ENCODE results near the gene IGFBPL1. TPM values are rescaled to one million over a fixed set of nuclear protein-coding genes. Genes with fewer than 3 reads are reported as not detected.

IGFBPL1 gene
- total and polyA plus RNA-seq, 8 donors = 0.12 to 2.2 (median 0.72) TPM

DNA sequence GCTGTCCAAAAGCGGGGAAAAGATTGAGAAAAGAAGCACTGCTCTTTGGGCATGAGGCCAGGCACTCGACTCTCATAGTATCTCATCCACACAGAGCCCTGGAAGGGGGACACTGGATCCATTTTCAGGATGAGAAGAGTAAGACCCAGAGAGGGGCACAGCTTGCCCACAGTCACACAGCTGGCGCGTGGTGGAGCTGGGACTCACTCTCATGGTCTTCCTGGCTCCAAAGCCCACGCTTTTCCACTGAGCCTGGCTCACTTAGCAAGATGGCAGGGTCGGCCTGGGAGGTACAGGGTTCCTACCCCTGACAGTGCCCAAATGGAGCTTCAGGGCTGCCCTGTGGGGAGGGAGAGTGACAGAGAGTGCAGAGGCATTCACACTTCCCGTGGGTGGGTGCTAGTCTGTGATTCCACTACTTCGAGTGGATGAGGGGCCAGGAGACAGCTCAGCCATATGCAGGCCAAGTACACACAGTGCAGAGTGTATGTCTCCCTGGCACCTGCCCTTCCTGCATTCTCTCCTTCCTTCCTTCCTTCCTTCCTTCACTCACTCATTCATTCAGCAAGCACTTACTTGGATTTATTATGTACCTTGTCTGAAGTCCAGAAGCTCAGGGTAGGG is 18.3 kb upstream of the IGFBPL1 start:
- H3K4me1 ChIP-seq = peaks cover 0 to 6% (median 5%) of the 10 kb centered on the region in 3 donors
- 63 to 78% methylated on average over 8 of the region's 8 CpGs for WGBS, 2 donors
- intact Hi-C loops (cut with DNase I) = no loop called here
- DNase-seq (no peak), FAIRE-seq (no peak), ATAC-seq (peak; percentile 8 to 38 (median 17))
- no peak overlapping the region for H3K4me3 ChIP-seq
- no peaks in the 10 kb centered on the region for H3K27me3 ChIP-seq
- H3K36me3 ChIP-seq = no peaks in the 10 kb centered on the region
- TF ChIP-seq, protein P1, sequence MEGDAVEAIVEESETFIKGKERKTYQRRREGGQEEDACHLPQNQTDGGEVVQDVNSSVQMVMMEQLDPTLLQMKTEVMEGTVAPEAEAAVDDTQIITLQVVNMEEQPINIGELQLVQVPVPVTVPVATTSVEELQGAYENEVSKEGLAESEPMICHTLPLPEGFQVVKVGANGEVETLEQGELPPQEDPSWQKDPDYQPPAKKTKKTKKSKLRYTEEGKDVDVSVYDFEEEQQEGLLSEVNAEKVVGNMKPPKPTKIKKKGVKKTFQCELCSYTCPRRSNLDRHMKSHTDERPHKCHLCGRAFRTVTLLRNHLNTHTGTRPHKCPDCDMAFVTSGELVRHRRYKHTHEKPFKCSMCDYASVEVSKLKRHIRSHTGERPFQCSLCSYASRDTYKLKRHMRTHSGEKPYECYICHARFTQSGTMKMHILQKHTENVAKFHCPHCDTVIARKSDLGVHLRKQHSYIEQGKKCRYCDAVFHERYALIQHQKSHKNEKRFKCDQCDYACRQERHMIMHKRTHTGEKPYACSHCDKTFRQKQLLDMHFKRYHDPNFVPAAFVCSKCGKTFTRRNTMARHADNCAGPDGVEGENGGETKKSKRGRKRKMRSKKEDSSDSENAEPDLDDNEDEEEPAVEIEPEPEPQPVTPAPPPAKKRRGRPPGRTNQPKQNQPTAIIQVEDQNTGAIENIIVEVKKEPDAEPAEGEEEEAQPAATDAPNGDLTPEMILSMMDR (IDR thresholded peaks at IDR 0.05) = no peak
- H3K9me3 ChIP-seq = no peaks in the 10 kb centered on the region
- no peak overlapping the region for H3K27ac ChIP-seq

DNA sequence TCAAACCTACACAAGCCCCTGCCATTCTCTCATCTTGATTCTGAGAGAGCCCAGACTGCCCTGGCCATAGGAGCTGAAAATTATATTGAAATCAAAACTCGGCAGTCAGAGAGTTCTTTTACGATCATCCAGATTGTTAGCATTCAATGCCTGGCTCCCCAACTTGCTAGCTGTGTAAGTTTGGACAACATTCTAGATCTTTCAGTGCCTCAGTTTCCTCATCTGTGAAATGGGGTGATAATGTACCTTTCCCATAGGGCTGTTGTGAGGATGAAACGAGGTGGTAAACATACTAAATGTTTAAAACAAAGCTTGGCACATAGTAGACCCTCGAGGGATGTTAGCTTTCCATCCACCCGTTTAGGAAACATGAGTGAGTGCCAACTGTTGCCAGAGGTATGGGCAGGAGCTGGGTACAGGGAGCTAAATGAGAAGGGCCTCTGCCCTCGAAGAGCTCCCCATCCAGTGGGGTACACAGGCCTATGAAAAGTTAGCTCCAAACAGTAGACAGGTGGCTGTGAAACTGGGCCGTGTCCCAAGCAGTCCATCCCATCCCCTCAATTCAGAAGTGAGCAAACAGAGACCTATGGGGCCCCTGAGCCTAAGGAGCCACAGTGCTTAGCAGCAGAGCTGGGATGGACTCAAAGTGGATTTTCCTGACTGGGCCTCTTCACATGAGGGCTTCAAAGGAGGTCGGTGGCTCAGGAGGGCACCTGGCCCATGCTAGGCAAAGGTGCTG is 17.3 kb upstream of the IGFBPL1 start:
- H3K27me3 ChIP-seq = no peaks in the 10 kb centered on the region
- intact Hi-C loops (cut with DNase I) = no loop called here
- TF ChIP-seq, protein P1 (IDR thresholded peaks at IDR 0.05) = no peak
- WGBS, 2 donors = 78 to 86% methylated on average over 8 of the region's 8 CpGs
- no peaks in the 10 kb centered on the region for H3K36me3 ChIP-seq
- peaks cover 0 to 13% (median 6%) of the 10 kb centered on the region in 3 donors for H3K4me1 ChIP-seq
- no peak overlapping the region for H3K27ac ChIP-seq
- FAIRE-seq (no peak), ATAC-seq (no peak), DNase-seq (no peak)
- no peaks in the 10 kb centered on the region for H3K9me3 ChIP-seq
- no peak overlapping the region for H3K4me3 ChIP-seq

DNA sequence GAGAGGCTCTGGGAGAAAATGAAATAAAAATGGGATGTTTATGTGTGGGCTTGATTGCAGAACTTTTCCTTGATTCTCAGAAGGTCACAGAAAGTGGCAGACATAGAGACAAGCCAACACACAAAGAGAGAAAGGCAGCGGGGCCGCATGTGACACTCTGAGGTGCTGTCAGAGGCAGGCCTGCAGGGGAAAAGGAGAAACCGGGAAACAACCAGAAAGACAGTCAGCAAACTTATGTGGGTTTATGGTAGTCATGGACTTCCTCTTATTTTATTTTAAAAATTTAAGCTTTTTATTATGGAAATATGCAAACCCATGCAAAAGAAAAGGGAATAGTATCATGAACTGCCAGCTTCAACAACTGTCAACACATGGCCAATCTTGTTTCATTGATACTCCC is 16.3 kb upstream of the IGFBPL1 start:
- Histone ChIP-seq H3K27me3 (no peaks in the 10 kb centered on the region), H3K4me1 (peaks cover 0 to 13% (median 6%) of the 10 kb centered on the region in 3 donors), H3K27ac (no peak overlapping the region), H3K4me3 (no peak overlapping the region), H3K9me3 (no peaks in the 10 kb centered on the region), H3K36me3 (no peaks in the 10 kb centered on the region)
- TF ChIP-seq, protein P1 (IDR thresholded peaks at IDR 0.05) = no peak
- whole genome bisulfite sequencing, 2 donors = 82 to 95% methylated on average over 3 of the region's 3 CpGs
- no peak for DNase-seq
- ATAC-seq = no peak
- intact Hi-C loops (cut with DNase I) = no loop called here
- no peak for FAIRE-seq

DNA sequence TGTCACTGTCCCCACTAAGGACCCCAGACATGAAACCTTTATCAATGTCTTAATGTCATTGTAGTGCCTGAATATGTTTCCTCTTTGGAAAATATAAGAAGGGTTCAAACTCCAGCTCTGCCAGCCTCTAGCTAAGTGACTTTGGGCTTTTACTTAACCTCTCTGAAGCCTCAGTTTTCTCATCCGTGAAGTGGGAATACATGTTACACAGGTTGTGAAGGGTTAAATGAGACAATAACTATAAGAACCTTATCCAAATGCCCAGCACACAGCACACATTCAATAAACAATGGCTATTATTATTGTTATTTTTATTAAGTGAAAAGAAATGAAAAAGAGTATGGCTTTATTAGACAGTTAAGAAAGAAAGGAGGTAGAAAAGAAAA is 15.7 kb upstream of the IGFBPL1 start:
- no peaks in the 10 kb centered on the region for H3K9me3 ChIP-seq
- H3K27ac ChIP-seq = no peak overlapping the region
- no peaks in the 10 kb centered on the region for H3K27me3 ChIP-seq
- no peak overlapping the region for H3K4me3 ChIP-seq
- peaks cover 0 to 13% (median 6%) of the 10 kb centered on the region in 3 donors for H3K4me1 ChIP-seq
- WGBS, 2 donors = 95 to 97% methylated on average over 1 of the region's 1 CpG
- intact Hi-C loops (cut with DNase I) = no loop called here
- TF ChIP-seq, protein P1 (IDR thresholded peaks at IDR 0.05) = no peak
- DNase-seq (no peak), FAIRE-seq (no peak), ATAC-seq (no peak)
- H3K36me3 ChIP-seq = no peaks in the 10 kb centered on the region
